ENCODE measurements around the gene PRKAB1.
"Not testable (repeated sequence)": the region's sequence is repeated elsewhere in the genome, so short reads cannot be mapped to it uniquely, and the experiment has no call there.

The PRKAB1 gene

DNA sequence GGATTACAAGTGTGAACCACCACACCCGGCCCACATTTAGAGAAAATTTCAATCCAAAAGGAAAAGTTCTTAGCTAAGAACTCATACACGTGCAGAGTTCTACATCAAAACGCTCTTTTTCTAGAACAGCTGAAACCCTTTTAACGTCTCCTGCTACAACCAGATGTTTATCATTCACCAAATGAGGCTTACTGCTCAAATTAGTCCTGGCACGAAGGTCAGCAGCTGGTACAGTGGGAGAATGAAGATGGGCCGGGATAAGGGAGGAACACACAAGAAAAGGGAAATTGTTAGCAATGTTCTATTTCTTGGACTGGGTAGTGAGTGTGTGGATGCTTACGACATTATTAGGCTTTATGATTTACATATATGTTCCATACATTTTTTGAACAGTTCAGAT lies 37.2 kb downstream of the PRKAB1 start:
- H3K27ac Mint-ChIP-seq, result no peak overlapping the region
- H3K9me3 Mint-ChIP-seq, result no peaks in the 10 kb centered on the region
- ATAC-seq, result no peak
- H3K4me3 Mint-ChIP-seq, result no peak overlapping the region
- peaks cover 20% of the 10 kb centered on the region for H3K36me3 Mint-ChIP-seq
- H3K27me3 Mint-ChIP-seq, result no peaks in the 10 kb centered on the region
- no peaks in the 10 kb centered on the region for H3K4me1 Mint-ChIP-seq

DNA sequence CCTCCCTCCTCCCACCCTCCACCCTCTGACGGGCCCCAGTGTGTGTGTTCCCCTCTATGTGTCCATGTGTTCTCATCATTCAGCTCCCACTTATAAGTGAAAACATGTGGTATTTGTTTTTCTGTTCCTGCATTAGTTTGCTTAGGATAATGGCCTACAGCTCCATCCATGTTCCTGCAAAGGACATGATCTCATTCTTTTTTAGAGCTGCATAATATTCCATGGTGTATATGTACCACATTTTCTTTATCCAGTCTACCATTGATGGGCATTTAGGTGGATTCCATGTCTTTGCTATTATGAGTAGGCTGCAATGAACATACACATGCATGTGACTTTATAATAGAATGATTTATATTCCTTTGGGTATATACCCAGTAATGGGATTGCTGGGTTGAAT lies 38.5 kb downstream of the PRKAB1 start:
- ATAC-seq, H3K27ac Mint-ChIP-seq, H3K4me3 Mint-ChIP-seq, H3K4me1 Mint-ChIP-seq, H3K27me3 Mint-ChIP-seq, H3K9me3 Mint-ChIP-seq: not testable (repeated sequence)
- H3K36me3 Mint-ChIP-seq, result peaks cover 12% of the 10 kb centered on the region

DNA sequence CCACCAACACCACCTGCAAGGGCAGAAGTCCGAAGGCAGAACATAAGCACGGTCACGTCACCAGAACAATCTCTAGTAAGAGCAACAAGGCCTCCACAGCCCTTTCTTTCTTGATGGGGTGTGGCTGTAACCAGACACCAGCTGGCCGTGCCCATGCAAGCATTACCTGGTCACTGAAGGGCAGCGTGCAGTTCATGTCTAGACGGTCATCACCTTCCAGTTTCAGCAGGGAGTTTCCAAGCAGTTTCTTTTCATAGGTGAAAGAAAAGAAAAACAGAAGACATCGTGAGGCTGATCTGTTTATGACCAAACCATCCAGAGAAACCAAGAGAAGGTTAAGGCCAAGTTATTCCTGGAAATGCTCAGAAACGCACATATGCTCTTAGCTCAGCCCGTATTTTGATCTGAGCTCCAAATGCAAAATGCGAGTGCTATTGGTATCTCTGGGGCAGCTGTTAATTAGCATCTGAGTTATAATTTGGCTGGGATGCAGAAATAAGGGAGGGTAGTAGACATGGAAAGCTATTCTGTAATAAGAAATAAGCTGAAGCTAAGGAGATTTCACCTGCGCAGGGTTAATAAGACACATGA lies 42.5 kb downstream of the PRKAB1 start:
- Mint-ChIP-seq H3K4me3 (no peak overlapping the region), H3K9me3 (peaks cover 6% of the 10 kb centered on the region), H3K4me1 (no peaks in the 10 kb centered on the region), H3K27ac (no peak overlapping the region), H3K27me3 (no peaks in the 10 kb centered on the region), H3K36me3 (peaks cover 36% of the 10 kb centered on the region)
- no peak for ATAC-seq

DNA sequence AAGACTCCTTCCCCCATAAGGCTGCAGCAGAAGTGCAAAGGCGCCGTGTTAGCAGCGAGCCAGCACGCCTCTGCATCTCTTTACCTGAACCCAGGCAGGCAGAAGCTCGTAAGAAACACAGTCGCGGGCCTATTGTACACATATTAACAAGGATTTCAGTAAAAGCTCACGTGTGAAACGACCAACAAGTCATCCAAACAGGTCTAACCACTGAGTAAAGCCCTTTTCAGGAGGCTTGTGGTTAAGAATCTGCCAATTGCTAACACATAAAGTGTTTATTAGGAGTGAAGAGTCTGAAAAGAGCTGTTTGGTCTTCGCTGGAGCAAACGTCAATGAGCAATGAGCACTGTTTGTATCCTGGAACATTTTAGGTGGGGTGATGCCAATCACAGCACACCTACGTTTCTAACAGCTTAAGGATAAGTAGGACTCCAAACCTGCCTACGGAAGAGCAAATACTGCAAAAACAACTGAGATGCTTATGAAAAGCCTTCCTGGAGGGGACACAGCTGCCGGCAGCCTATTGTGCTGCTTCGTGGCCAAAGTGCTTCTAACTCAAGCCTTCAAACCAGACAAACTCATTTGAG lies 43.1 kb downstream of the PRKAB1 start:
- Mint-ChIP-seq H3K27ac (no peak overlapping the region), H3K9me3 (peaks cover 6% of the 10 kb centered on the region), H3K4me1 (no peaks in the 10 kb centered on the region), H3K27me3 (no peaks in the 10 kb centered on the region), H3K4me3 (no peak overlapping the region), H3K36me3 (peaks cover 37% of the 10 kb centered on the region)
- ATAC-seq, result no peak

DNA sequence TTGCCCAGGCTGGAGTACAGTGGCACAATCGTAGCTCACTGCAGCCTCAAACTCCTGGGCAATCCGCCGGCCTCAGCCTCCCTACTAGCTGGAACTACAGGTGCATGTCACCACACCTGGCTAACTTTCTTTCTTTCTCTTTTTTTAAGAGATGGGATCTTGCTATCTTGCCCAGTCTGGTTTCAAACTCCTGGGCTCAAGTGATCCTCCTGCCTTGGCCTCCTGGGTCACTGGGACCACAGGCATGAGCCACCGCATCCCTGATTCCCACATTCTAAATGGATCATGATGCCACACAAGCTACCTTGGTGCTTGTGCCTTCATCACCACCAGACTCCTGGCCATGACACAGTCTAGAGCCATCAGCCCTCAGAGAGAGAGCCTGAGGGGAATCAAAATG lies 43.8 kb downstream of the PRKAB1 start:
- Mint-ChIP-seq H3K27ac (no peak overlapping the region), H3K4me1 (no peaks in the 10 kb centered on the region), H3K4me3 (no peak overlapping the region), H3K36me3 (peaks cover 37% of the 10 kb centered on the region), H3K9me3 (peaks cover 6% of the 10 kb centered on the region), H3K27me3 (no peaks in the 10 kb centered on the region)
- no peak for ATAC-seq

DNA sequence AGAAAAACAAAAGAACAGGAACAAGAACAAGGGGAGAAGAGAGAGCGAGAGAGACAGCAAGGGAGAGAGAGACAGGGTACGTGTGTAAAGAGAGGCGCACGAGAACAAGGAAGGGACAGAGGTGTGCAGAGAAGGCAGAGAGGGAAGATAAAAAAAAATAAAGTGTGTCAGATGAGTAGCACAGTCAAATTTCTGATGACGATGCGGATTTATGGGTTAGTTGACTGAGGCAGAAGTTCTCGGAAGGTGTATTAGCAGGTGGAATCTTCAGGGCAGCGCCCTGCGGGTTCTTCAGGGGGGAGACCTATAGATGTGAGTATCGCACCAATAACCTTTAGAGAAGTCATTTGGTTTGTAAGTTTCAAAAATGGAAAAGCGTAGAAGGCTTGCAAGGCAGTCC lies 44.8 kb downstream of the PRKAB1 start:
- Mint-ChIP-seq H3K36me3 (peaks cover 30% of the 10 kb centered on the region), H3K4me1 (no peaks in the 10 kb centered on the region), H3K27ac (no peak overlapping the region), H3K9me3 (peaks cover 6% of the 10 kb centered on the region), H3K4me3 (no peak overlapping the region), H3K27me3 (no peaks in the 10 kb centered on the region)
- ATAC-seq, result no peak

DNA sequence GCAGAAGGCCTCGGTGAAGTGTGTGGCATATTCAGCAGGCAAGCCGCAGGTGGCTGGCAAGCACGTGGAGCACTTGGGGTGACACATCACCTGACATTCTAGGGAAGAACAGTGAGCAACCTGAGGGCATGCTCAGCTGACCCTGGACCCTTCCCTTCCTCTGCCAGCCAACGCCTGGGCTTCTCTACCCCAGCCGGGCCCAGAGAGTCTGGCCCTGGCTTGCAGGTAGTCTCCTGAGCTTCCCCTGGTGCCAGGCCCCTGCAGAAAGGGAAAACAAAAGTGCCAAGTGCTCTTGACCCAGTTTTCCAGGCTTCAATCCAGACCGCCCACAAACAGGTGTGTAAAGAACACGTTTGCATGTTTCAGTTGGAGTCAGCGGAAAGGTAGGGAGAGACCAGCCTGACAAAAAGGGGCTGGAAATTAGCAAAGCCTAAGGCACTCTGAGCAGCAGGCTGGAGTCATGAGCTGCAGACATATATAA lies 45.7 kb downstream of the PRKAB1 start:
- Mint-ChIP-seq H3K4me1 (no peaks in the 10 kb centered on the region), H3K36me3 (peaks cover 26% of the 10 kb centered on the region), H3K4me3 (no peak overlapping the region), H3K27me3 (no peaks in the 10 kb centered on the region), H3K9me3 (peaks cover 6% of the 10 kb centered on the region), H3K27ac (no peak overlapping the region)
- ATAC-seq, result no peak

DNA sequence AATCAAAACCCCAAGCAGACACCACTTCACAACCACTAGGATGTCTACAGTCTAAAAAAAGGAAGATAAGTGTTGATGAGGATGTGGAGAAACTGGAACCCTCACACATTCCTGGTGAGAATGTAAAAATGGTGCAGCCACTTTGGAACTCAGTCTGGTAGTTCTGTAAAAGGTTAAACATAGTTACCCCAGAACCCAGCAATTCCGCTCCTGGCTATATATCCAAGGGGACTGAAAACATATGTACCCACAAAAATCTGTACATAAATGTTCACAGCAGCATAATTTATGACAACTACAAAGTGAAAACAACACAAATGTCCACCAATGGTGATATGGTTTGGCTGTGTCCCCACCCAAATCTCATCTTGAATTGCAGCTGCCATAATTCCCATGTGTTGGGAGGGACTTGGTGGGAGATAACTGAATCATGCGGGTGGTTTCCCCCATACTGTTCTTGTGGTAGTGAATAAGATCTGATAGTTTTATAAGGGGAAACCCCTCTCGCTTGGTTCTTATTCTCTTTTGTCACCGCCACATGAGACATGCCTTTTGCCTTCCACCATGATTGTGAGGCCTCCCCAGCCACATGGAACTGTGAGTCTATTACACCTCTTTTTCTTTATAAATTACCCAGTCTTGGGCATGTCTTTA lies 46.8 kb downstream of the PRKAB1 start:
- Mint-ChIP-seq H3K4me3 (no peak overlapping the region), H3K4me1 (no peaks in the 10 kb centered on the region), H3K36me3 (peaks cover 26% of the 10 kb centered on the region), H3K27me3 (no peaks in the 10 kb centered on the region), H3K9me3 (peaks cover 6% of the 10 kb centered on the region), H3K27ac (no peak overlapping the region)
- no peak for ATAC-seq

DNA sequence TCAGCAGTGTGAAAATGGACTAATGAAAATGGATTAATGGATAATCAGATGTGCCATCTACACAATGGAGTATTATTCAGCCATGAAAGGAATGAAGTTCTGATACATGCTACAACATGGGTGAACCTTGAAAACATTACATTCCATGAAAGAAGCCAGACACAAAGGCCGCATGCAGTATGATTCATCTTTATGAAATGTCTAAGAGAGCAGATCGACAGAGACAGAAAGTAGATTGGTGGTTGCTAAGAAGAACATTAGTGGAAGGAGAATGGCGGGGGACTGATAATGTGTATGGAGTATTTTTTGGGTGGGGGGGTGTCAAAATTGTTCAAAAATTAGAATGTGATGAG lies 47.3 kb downstream of the PRKAB1 start:
- Mint-ChIP-seq H3K9me3 (peaks cover 6% of the 10 kb centered on the region), H3K4me1 (no peaks in the 10 kb centered on the region), H3K27me3 (no peaks in the 10 kb centered on the region), H3K36me3 (peaks cover 26% of the 10 kb centered on the region), H3K27ac (no peak overlapping the region), H3K4me3 (no peak overlapping the region)
- no peak for ATAC-seq

DNA sequence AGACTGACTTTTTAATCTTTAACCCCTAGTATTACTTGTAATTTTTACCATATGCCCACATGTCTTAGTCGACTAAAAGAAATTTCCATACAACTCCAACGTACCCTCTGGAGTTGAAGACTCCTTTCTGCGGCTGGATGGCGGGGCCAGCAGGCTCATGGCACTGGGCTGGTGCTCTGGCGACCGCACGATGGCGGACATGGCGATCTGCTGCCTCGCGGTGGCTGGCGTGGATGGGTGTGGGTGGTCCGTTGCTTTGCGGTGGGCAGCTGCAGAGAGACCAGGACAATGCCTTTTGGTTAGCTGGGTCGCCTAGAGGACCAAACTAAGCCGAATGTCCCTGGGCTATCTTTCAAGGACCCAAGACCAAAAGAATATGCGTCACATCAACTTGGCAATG lies 50.2 kb downstream of the PRKAB1 start:
- Mint-ChIP-seq H3K27ac (no peak overlapping the region), H3K9me3 (peaks cover 6% of the 10 kb centered on the region), H3K4me1 (no peaks in the 10 kb centered on the region), H3K36me3 (peaks cover 12% of the 10 kb centered on the region), H3K27me3 (no peaks in the 10 kb centered on the region), H3K4me3 (no peak overlapping the region)
- no peak for ATAC-seq

DNA sequence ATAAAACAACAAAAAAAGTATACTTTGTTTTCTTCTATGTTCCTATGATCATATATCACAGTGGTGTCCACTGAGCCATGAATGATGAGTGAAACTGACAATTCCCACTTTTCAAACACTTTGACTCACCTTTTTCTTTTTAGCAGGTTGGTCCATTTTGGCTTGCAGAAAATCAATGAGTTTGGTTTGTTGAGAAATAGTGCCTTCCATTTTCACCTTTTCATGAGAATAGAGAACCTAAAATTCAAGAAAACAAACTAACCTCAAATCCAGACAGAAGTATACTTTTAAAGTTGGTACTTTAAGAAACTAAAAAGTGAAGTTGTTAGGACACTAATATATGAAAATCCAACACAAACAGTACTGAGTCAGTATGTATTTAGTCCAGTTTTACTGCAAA lies 52.4 kb downstream of the PRKAB1 start:
- no peaks in the 10 kb centered on the region for H3K4me1 Mint-ChIP-seq
- H3K27me3 Mint-ChIP-seq, result no peaks in the 10 kb centered on the region
- ATAC-seq, result no peak
- H3K27ac Mint-ChIP-seq, result no peak overlapping the region
- H3K9me3 Mint-ChIP-seq, result peaks cover 1% of the 10 kb centered on the region
- peaks cover 2% of the 10 kb centered on the region for H3K36me3 Mint-ChIP-seq
- no peak overlapping the region for H3K4me3 Mint-ChIP-seq

DNA sequence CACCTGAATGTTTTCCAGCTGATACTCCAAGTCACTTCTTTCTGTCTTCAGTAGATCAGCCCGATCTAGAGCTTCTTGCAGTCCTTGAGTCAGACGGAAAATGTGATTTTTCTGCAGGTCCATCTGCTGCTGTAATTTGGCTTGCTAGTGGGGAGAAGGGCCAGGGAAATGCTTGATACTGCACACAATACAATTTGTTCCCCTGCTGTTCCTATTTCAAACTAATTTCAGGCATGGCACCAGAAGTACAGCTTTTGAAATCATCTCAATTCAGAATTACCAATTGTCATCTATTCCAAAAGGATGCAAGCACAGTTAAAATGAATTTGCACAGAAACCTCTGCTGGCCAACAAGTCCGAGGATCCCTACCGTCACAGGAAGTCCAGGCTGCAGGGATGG lies 53.4 kb downstream of the PRKAB1 start:
- no peaks in the 10 kb centered on the region for H3K9me3 Mint-ChIP-seq
- ATAC-seq, result no peak
- H3K36me3 Mint-ChIP-seq, result no peaks in the 10 kb centered on the region
- H3K27me3 Mint-ChIP-seq, result no peaks in the 10 kb centered on the region
- no peak overlapping the region for H3K27ac Mint-ChIP-seq
- H3K4me1 Mint-ChIP-seq, result no peaks in the 10 kb centered on the region
- H3K4me3 Mint-ChIP-seq, result no peak overlapping the region

DNA sequence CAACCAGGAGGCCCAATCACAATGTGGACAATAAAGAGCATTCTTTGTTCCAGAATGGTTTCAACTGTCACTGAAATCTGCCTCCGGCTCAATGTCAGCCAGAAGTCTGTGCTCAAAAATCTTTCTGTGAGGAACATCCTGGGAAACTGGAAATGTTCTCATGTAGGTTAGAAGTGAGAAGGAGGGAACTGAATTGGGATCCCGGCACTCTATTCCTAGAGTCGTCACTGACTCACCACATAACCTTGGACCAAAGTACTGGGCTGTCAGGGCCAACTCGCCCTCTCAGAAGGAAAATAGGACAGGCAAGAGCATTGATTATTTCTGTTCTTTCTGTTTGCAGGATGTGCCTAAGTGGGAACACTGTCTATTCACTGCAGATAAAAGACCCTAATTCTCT lies 57.6 kb downstream of the PRKAB1 start:
- no peaks in the 10 kb centered on the region for H3K27me3 Mint-ChIP-seq
- H3K9me3 Mint-ChIP-seq, result no peaks in the 10 kb centered on the region
- H3K4me1 Mint-ChIP-seq, result no peaks in the 10 kb centered on the region
- no peak overlapping the region for H3K27ac Mint-ChIP-seq
- H3K4me3 Mint-ChIP-seq, result no peak overlapping the region
- no peak for ATAC-seq
- no peaks in the 10 kb centered on the region for H3K36me3 Mint-ChIP-seq

DNA sequence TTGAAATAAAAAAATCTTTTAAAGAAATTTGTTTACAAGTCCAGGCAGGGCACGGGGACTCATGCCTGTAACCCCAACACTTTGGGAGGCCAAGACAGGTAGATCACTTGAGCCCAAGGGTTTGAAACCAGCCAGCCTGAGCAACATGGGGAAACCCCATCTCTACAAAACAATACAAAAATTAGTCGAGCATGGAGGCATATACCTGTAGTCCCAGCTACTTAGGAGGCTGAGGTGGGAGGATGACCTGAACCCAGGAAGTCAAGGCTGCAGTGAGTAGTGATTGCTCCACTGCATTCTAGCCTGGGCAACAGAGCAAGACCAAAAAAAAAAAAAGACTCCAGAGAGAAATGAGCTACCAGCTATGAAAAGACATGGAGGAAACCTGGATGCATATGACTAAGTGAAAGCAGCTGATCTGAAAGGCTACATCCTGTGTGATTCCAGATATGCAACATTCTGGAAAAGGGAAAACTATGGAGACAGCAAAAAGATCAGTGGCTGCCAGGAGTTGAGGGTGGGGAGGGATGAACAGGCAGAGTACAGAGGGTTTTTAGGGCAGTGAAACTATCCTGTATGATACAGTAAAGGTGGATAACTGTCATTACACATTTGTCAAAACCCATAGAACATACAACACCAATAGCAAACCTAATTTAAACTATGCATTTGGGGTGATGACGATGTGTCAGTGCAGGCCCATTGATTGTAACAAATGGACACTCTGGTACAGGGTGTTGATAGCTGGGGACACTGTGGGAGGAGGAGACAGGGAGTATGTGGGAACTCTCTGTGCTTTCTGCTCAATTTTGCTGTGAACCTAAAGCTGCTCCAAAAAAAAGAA lies 59.9 kb downstream of the PRKAB1 start:
- H3K4me3 Mint-ChIP-seq, result no peak overlapping the region
- ATAC-seq, result no peak
- no peaks in the 10 kb centered on the region for H3K9me3 Mint-ChIP-seq
- no peaks in the 10 kb centered on the region for H3K36me3 Mint-ChIP-seq
- no peaks in the 10 kb centered on the region for H3K27me3 Mint-ChIP-seq
- no peaks in the 10 kb centered on the region for H3K4me1 Mint-ChIP-seq
- H3K27ac Mint-ChIP-seq, result no peak overlapping the region

DNA sequence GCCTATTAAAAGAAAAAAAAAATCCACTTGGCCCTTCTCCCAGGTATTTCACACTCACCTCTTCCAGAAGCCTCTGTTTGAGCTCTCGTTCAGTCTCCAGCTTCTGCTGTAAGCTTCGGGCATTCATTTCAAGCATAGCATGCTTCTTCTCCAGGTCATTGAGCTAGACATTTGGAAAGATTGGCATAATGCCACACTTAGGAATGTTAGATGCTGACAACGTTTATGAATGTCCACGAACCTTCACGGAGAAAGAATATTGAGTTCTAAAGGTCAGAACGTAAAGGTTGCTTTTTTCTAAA lies 60.5 kb downstream of the PRKAB1 start:
- no peaks in the 10 kb centered on the region for H3K36me3 Mint-ChIP-seq
- no peaks in the 10 kb centered on the region for H3K27me3 Mint-ChIP-seq
- no peaks in the 10 kb centered on the region for H3K4me1 Mint-ChIP-seq
- no peak overlapping the region for H3K27ac Mint-ChIP-seq
- no peak overlapping the region for H3K4me3 Mint-ChIP-seq
- no peaks in the 10 kb centered on the region for H3K9me3 Mint-ChIP-seq
- ATAC-seq, result no peak

DNA sequence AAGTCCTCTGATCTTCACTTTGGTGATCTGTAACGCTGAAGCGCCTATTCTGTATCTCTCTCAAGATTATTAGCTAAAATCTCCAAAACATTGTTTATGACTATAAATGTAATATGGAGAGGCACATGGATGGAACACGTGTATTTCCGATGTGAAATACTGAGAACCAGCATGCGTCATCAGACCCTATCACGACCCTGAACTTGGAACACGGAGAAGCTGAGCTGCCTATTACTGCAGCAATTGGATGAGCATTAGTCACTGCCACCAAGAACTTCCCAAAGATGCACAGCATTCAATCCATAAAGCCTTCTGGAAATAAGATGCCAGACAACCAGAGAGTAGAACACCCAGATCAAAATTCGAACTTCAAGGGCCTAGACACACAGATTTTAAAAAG lies 61.9 kb downstream of the PRKAB1 start:
- no peak overlapping the region for H3K27ac Mint-ChIP-seq
- no peaks in the 10 kb centered on the region for H3K9me3 Mint-ChIP-seq
- H3K36me3 Mint-ChIP-seq, result peaks cover 6% of the 10 kb centered on the region
- H3K27me3 Mint-ChIP-seq, result no peaks in the 10 kb centered on the region
- no peaks in the 10 kb centered on the region for H3K4me1 Mint-ChIP-seq
- no peak overlapping the region for H3K4me3 Mint-ChIP-seq
- ATAC-seq, result no peak
